GOT3 (cell line): ENCODE measurements around the gene NFATC2.
"Not testable (repeated sequence)": the region's sequence is repeated elsewhere in the genome, so short reads cannot be mapped to it uniquely, and the experiment has no call there.

Experiments used
- DNase-seq: peaks from one replicate; lab custom pipeline; 2025; ENCODE audit warnings: mixed read lengths; lab: John Stamatoyannopoulos, UW

The NFATC2 gene

GRCh38 chr20:51354191-51354768, 188.2 kb downstream of the NFATC2 start:
- peak; percentile 61 for DNase-seq

- no peak for DNase-seq
Measured at GRCh38 chr20:51353491-51353890, 189.0 kb downstream of the NFATC2 start.

GRCh38 chr20:51352791-51353190, 189.7 kb downstream of the NFATC2 start:
- DNase-seq = no peak

- DNase-seq = peak; percentile 69
Measured at GRCh38 chr20:51350941-51351631, 191.4 kb downstream of the NFATC2 start.

- no peak for DNase-seq
Measured at GRCh38 chr20:51348876-51349275, 193.6 kb downstream of the NFATC2 start.

- no peak for DNase-seq
Measured at GRCh38 chr20:51347831-51348230, 194.7 kb downstream of the NFATC2 start.

GRCh38 chr20:51346686-51347485, 195.6 kb downstream of the NFATC2 start:
- DNase-seq = no peak

GRCh38 chr20:51345601-51346101, 196.9 kb downstream of the NFATC2 start:
- DNase-seq = peak; percentile 74

- not testable (repeated sequence) for DNase-seq
Measured at GRCh38 chr20:51343802-51344201, 198.7 kb downstream of the NFATC2 start.

GRCh38 chr20:51342510-51343236, 199.8 kb downstream of the NFATC2 start:
- DNase-seq = no peak

- DNase-seq = no peak
Measured at GRCh38 chr20:51341581-51341980, 200.9 kb downstream of the NFATC2 start.

GRCh38 chr20:51340451-51340840, 202.1 kb downstream of the NFATC2 start:
- DNase-seq = no peak

GRCh38 chr20:51339721-51340450, 202.6 kb downstream of the NFATC2 start:
- DNase-seq = no peak

GRCh38 chr20:51338692-51339440, 203.7 kb downstream of the NFATC2 start:
- DNase-seq = no peak

- DNase-seq = no peak
Measured at GRCh38 chr20:51337126-51337805, 205.3 kb downstream of the NFATC2 start.
